ENCODE data around the gene LRMDA. TPM values are rescaled to one million over a fixed set of nuclear protein-coding genes. Genes with fewer than 3 reads are reported as not detected.

Gene LRMDA
- total and polyA plus RNA-seq, 2 of the 13 experiments (the other 11 are each of a cell fraction or from before 2014, with no cell fraction given): 13.4 to 22.0 TPM

DNA sequence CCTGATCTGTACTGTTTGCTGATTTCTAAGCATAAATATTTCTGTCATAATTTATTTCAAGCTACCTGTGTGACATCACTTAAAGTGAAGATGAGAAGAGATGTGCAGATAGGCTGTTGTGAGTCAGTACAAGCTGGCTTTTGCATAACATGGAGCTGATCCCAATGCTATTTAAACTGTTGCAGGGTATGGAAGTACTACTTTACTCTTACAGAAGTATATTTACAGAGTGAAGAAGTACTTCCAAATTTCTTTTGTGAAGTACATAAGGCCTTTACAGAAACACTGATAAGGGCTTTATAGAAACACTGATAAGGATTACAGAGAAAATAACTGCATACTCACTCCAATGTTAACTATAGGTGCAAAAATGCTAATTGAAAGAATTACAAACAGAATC, 911.6 kb downstream of the LRMDA start:
- ChIA-PET CTCF (ENCODE audit: low intra/inter-chr PET ratio, low total read pairs) (no interaction called here), POLR2A (no interaction called here)
- no peaks in the 10 kb centered on the region for H3K79me2 ChIP-seq (ENCODE audit: insufficient read depth, low read length)
- TF ChIP-seq, protein P1, sequence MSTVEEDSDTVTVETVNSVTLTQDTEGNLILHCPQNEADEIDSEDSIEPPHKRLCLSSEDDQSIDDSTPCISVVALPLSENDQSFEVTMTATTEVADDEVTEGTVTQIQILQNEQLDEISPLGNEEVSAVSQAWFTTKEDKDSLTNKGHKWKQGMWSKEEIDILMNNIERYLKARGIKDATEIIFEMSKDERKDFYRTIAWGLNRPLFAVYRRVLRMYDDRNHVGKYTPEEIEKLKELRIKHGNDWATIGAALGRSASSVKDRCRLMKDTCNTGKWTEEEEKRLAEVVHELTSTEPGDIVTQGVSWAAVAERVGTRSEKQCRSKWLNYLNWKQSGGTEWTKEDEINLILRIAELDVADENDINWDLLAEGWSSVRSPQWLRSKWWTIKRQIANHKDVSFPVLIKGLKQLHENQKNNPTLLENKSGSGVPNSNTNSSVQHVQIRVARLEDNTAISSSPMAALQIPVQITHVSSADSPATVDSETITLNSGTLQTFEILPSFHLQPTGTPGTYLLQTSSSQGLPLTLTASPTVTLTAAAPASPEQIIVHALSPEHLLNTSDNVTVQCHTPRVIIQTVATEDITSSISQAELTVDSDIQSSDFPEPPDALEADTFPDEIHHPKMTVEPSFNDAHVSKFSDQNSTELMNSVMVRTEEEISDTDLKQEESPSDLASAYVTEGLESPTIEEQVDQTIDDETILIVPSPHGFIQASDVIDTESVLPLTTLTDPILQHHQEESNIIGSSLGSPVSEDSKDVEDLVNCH (CRISPR knock-in tag; IDR thresholded peaks at IDR 0.05): no peak
- no peak for TF ChIP-seq DNMT3B (CRISPR knock-in tag; conservative IDR thresholded peaks at IDR 0.05)
- TF ChIP-seq, protein P2, sequence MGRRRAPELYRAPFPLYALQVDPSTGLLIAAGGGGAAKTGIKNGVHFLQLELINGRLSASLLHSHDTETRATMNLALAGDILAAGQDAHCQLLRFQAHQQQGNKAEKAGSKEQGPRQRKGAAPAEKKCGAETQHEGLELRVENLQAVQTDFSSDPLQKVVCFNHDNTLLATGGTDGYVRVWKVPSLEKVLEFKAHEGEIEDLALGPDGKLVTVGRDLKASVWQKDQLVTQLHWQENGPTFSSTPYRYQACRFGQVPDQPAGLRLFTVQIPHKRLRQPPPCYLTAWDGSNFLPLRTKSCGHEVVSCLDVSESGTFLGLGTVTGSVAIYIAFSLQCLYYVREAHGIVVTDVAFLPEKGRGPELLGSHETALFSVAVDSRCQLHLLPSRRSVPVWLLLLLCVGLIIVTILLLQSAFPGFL (CRISPR knock-in tag; IDR thresholded peaks at IDR 0.05): no peak
- no peak for TF ChIP-seq ARID2 (CRISPR knock-in tag; IDR thresholded peaks at IDR 0.05; ENCODE audit: borderline replicate concordance)
- TF ChIP-seq ZNF839 (CRISPR knock-in tag; IDR thresholded peaks at IDR 0.05; ENCODE audit: borderline replicate concordance): no peak
- TF ChIP-seq ZNF878 (CRISPR knock-in tag; IDR thresholded peaks at IDR 0.05): no peak
- TF ChIP-seq, protein P3, sequence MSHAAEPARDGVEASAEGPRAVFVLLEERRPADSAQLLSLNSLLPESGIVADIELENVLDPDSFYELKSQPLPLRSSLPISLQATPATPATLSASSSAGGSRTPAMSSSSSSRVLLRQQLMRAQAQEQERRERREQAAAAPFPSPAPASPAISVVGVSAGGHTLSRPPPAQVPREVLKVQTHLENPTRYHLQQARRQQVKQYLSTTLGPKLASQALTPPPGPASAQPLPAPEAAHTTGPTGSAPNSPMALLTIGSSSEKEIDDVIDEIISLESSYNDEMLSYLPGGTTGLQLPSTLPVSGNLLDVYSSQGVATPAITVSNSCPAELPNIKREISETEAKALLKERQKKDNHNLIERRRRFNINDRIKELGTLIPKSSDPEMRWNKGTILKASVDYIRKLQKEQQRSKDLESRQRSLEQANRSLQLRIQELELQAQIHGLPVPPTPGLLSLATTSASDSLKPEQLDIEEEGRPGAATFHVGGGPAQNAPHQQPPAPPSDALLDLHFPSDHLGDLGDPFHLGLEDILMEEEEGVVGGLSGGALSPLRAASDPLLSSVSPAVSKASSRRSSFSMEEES (CRISPR knock-in tag; IDR thresholded peaks at IDR 0.05): no peak
- H3K36me3 ChIP-seq (replicated peaks in 1 of 2; ENCODE audit: control insufficient read depth in 1 of 2, insufficient read depth in 2 of 2, low read length in 2 of 2): no peaks in the 10 kb centered on the region
- H2AFZ ChIP-seq (ENCODE audit: low read length): no peak overlapping the region
- no peak overlapping the region for H3K27ac ChIP-seq (ENCODE audit: extremely low read length, insufficient read depth, low read length)
- no peak overlapping the region for H3K4me3 ChIP-seq (replicated peaks in 1 of 3; ENCODE audit: insufficient read depth in 1 of 3, low read depth in 2 of 3, low read length in 3 of 3)
- no peak for FAIRE-seq
- H3K4me1 ChIP-seq (ENCODE audit: insufficient read depth, low read length): peaks cover 7% of the 10 kb centered on the region
- in situ Hi-C loops (cut with HindIII; ENCODE audit: extremely low pct_ligation_motif_present, low pct_unique_long_range_greater_than_20kb): no loop called here
- H3K4me2 ChIP-seq (ENCODE audit: low read depth, low read length): no peak overlapping the region
- no peaks in the 10 kb centered on the region for H3K27me3 ChIP-seq (ENCODE audit: control insufficient read depth in 1 of 2, insufficient read depth in 2 of 2, low read length in 2 of 2)
- H4K20me1 ChIP-seq (ENCODE audit: insufficient read depth, low read length): no peaks in the 10 kb centered on the region
- ATAC-seq: no peak
- no peaks in the 10 kb centered on the region for H3K9me3 ChIP-seq (ENCODE audit: low read length)
- DNase-seq (ENCODE audit: low spot score): no peak
- intact Hi-C loops (cut with micrococcal nuclease; ENCODE audit: unreplicated experiment): no loop called here
- H3K9ac ChIP-seq (ENCODE audit: insufficient read depth, low read depth, low read length): no peak overlapping the region
- no TSS peak for BruUV-seq (replicated peaks)

Measured in HepG2 (cell line).